Fibroblast of pulmonary artery (primary cell): ENCODE results near the gene LIX1L.

Source experiments
- DNase-seq: peaks from one replicate; pipeline ENCODE4 v3.0.0-alpha.2; 2010; ENCODE audit warnings: low read depth
- H3K4me3 ChIP-seq: replicated peaks from 2 replicates; pipeline ENCODE4 v1.5.1; 2011; ENCODE audit warnings: low read depth, mild to moderate bottlenecking, control low read depth, low read length, moderate library complexity
- CTCF ChIP-seq: IDR thresholded peaks from 2 replicates; pipeline ENCODE4 v1.5.1; 2011; ENCODE audit warnings: mild to moderate bottlenecking, control low read depth, low read length, inconsistent platforms; ENCODE audit errors: missing control alignments

Gene LIX1L

DNA sequence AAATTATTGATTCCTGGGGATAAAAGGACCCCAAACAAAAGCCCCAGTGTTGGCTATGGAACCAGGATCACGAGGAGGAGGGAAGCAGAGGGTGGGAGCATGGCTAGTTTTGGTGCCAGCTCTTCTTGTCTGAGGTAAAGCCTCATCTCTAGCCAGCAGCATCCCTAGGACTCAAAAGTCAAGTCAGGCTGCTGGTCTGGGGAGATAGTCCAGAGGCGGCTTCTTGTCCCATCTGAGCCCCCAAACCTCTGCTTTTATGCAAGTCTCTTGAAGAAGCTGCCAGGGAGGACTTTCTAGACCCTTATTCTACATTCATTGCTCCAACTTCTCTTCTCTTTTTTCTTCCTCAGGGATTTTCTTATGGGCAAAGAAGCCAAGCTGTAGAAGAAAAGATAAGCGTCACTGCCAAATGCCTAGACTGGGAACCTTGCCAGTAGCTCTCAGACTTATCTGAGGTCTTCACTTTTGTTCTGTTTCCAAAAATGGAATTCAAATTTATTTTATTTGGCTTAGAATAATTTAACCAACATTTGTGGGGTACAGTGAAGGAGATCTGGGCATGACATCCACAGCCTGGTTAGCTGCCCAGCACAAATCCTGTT, 65.2 kb downstream of the LIX1L start:
- TF ChIP-seq CTCF, result no peak
- H3K4me3 ChIP-seq, result peak overlapping the region; percentile 2
- DNase-seq, result peak; percentile 80

DNA sequence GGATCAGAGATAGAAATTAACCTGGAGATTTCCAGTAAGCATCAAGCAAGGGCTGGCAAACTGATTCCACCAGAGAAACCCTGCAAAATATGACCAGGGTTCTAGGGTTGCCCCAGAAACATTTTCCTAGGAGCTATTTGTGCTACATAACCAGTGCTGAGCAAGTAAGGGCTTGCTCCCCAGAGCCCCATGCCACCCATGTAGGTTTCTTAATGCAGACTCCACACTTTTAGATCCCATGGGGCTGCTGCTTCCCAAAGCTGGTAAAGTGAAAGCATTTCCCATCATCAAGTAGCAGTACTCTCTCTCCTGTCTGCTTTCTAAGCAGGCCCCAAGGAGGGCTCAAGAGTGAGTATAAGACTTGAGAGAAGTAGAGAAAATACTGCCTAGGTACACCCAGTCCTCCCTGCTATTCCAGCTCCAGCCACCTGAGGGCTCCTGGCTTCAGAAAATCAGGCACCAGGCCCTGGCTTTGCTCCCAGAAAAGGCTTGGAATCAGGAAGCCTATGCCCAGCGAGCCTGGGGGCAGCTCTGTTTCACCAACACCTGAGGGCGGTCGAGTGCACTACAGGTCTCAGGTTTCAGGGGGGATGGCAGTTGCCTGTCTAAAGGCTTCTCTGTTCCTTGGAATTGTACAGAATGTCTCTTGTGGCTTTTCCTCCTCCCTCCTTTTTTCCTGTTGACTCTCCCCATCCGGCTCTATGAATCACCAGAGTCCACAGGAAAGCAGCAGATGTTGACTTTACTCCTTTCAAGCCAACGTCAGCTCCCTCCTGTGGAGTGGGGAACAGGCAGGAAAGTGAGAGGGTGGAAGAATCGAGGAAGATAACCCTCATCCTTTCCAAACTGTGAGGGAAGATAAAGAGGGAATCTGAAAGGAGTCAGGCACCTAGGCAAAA, 66.0 kb downstream of the LIX1L start:
- peak; percentile 100 for DNase-seq
- H3K4me3 ChIP-seq, result no peak overlapping the region
- peak; percentile 91 for TF ChIP-seq CTCF

- H3K4me3 ChIP-seq, result no peak overlapping the region
- no peak for TF ChIP-seq CTCF
- peak; percentile 78 for DNase-seq
Measured at GRCh38 chr1:145891143-145891542, 66.7 kb downstream of the LIX1L start.

DNA sequence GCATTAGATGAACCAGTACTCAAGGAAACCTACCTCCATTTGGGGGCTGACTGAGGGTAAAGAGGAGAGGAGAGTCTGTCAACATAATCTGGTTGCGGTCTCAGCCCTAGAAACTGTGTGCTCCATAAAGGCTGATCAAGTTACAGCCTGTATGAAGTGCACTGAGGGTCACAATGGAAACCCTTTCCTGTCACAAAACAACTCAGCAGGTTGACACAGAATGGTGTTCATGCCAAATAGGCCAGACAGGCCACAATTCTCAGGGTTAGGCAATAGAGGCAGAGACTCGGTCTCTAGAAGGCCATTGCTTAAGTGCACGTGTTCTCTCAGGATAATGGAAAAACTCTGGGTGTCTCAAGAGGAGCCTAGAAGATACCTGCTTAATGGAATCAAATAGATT, 68.1 kb downstream of the LIX1L start:
- DNase-seq, result no peak
- no peak overlapping the region for H3K4me3 ChIP-seq
- no peak for TF ChIP-seq CTCF

DNA sequence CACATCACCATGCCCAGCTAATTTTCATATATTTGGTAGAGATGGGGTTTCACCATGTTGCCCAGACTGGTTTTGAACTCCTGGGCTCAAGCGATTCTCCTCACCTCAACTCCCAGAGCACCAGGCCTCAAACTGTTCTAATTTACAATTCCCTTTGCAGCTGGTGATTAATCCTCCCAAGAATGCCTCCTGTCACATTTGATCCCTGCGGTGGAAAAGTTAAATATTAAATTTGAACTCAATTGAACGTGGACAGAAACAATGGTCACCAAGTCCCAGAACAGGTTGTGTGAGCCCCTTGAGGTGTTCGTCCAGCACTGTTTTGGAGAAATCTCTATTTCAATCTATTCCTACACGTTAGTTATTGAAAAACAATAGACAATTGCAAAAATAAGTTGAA, 70.2 kb downstream of the LIX1L start:
- H3K4me3 ChIP-seq, result no peak overlapping the region
- DNase-seq, result no peak
- no peak for TF ChIP-seq CTCF

- H3K4me3 ChIP-seq, result no peak overlapping the region
- TF ChIP-seq CTCF, result no peak
- DNase-seq, result no peak
Measured at GRCh38 chr1:145886816-145887215, 71.0 kb downstream of the LIX1L start.

DNA sequence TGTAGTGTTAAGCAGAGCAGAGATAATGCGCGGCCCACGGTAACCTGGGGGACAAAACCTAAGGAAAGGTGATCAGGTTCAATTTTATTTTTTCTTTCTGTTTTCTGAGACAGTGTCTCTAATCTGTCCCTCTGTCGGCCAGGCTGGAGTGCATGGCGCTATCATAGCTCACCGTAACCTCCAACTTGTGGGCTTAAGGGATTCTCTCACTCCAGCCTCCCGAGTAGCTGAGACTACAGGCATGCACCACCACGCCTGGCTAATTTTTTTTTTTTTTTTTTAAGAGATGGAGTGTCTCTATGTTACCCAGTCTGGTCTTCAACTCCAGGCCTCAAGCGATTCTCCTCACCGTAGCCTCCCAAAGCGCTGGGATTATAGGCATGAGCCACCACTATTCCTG, 71.4 kb downstream of the LIX1L start:
- no peak for TF ChIP-seq CTCF
- peak overlapping the region; percentile 70 for H3K4me3 ChIP-seq
- DNase-seq, result no peak
